HG03095 (cell line): ENCODE data around the gene PSMG3.
"Not testable (repeated sequence)": the region's sequence is repeated elsewhere in the genome, so short reads cannot be mapped to it uniquely, and the experiment has no call there.

Experiments
- ATAC-seq: cut with Tn5 transposase; IDR thresholded peaks from one replicate; pipeline ENCODE4 v1.9.1; 2021; ENCODE audit warnings: moderate library complexity; ENCODE audit not compliant: unreplicated experiment

PSMG3 gene

DNA sequence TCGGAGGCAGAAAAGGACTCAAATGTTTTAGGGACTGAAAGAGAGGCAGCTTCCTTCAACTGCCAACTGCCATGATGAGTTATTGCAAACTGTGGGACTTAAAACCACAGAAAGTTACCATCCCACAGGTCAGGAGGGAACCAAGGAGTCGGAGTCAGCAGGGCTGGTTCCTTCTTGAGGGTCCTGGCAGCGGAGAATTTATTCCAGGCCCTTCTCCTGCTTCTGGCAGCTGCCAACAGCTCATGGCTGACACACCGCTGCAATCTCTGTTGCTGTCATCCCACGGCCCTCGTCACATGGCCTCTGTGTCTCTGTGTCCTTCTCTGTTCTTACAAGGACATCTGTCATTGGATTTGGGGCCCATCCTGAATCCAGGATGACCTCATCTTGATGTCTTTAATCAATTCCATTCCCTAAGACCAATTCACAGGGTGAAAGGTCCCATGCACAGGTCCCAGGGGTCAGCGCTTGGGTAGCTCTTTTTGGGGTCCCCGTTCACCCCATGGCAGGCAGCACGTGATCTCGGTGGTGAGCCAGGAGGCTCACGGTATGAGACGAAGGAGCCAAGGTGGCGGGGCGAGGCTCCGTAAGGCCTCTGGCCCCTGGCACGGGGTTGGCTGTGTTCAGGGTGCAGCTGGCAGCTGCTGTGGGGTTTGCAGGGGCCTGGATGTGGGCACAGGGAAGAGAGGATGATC lies 27.4 kb upstream of the PSMG3 start:
- ATAC-seq: no peak

DNA sequence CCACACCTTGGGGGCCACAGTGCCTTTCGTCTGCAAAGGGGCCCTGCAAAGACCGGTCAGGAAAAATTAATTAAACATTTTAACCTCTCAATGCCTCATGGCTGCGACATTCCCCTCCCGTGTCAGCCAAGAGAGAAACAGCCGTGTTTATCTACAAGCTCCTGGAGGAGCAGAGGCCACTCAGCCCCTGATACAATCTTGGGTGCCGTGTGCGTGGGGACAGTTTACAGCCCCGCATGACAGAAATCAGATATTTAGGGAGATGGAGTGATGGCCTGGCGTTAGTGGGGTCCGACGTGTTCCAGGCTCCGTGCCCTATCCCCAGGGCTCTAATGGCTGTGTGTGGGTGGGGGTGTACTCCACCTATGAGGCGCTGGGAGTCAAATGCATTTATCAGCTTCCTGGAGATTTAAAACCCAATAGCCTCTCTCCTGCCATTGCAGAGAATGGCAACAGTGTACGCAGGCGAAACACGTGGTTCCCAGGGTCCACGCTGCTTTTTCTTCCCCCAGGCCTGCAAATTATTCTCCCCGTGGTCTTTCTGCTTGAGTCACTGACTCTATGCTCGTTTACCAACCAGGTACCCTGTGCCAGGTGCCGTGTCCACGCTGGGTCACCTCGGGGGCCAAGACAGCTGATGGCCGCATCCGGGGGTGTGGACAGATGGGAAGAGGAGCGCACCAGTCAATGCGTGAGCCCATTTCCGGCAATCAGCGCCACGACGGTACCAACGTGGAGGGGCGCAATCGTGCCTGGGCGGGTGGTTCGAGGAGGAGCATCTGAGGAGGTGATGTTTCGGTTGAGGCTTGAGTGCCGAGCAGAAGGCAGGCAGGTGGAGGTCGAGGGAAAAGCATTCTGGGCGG lies 26.6 kb upstream of the PSMG3 start:
- ATAC-seq: no peak

DNA sequence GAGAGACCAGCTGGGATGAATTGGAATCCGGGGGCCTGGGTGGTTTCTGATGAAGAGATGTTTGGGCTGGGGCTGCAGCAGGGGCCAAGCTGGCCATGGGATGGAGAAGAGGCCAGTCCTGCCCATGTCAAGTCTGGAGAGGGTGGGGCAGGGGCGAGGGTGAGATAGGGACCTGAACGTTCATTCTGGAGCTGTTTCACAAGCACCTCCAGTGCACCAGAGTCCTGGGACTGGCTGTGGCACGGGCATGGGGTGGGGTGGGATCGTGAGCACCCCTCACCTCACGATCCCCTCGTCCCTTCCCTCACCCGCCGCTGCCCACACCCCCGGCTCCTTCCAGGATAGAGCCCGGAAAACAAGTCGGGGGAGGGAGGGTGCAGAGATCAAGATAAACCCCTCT lies 25.8 kb upstream of the PSMG3 start:
- no peak for ATAC-seq

GRCh38 chr7:1595027-1595426 lies 25.2 kb upstream of the PSMG3 start:
- no peak for ATAC-seq

GRCh38 chr7:1593904-1594421 lies 24.1 kb upstream of the PSMG3 start:
- no peak for ATAC-seq

- ATAC-seq: no peak
Observed at GRCh38 chr7:1593091-1593866, 23.4 kb upstream of the PSMG3 start.

GRCh38 chr7:1592299-1592871 lies 22.6 kb upstream of the PSMG3 start:
- ATAC-seq: no peak

- ATAC-seq: no peak
Observed at GRCh38 chr7:1591876-1592275, 22.0 kb upstream of the PSMG3 start.

DNA sequence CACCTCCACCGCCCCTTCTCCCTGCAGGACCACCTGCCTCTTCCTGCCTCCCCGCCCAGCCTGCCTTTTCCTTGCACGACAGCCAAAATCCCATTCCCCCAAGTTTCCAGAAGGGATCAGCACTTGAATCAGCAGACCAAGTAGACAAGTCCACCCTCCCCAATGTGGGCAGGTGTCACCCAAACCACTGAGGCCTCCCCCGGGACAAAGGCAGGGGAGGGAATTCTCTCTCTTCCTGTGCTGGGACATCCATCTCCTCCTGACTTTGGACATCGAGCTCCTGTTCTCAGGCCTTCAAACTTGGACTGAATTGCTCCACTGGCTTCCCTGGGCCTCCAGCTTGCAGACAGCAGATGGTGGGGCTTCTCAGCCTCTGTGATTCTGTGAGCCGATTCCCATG lies 21.6 kb upstream of the PSMG3 start:
- no peak for ATAC-seq

- no peak for ATAC-seq
Observed at GRCh38 chr7:1590887-1591286, 21.1 kb upstream of the PSMG3 start.

DNA sequence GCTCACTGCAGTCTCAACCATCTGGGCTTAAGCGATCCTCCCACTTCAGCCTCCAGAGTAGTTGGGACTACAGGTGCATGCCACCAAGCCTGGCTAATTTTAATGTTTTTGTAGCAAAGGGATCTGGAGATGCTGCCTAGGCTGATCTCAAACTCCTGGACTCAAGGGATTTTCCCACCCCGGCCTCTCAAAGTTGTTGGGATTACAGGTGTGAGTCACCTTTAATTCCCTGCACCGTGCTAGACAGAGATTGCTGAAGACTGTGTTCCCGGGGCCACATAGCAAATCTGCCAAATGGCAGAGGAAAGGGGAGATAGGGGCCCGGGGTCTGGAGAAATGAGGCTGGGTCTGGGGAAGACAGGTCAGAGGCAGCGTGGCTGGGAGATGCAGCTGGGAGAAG lies 20.6 kb upstream of the PSMG3 start:
- no peak for ATAC-seq

DNA sequence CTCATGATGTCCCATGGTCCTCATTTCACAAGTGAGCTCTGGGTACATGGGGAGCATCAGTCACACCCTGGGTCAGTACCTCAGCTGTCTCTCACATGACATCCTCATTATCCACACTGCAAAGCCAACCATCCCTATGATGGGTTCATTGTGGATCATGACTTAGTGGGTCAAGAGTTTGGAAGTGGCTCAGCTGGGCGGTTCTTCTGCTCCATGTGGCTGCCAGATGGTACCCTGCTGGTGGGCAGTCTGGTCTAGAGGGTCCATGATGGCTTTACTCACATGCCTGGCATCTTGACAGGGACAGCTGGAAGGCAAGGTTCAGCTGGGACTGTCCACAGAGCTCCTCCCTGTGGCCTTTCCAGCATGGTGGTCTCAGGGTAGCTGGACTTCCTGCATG lies 19.1 kb upstream of the PSMG3 start:
- no peak for ATAC-seq

DNA sequence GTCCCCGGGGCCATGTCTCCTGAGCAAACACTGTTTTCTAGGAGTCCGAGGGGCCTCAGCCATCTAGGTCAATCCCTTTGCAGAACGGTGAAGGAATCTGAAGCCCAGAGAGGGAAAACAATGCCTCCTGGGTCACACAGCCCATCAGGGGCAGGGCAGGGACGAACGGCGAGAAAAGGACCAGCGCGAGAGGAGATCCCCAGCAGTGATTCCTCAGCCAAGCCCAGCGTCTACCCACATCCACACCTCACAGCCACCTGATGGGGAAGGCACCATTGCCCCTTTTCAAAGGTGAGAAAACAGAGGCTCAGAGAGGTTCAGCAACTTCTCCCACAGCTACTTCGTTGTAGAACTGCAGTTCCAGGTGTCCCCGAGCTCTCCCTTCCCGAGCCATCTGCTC lies 17.9 kb upstream of the PSMG3 start:
- no peak for ATAC-seq

- ATAC-seq: no peak
Observed at GRCh38 chr7:1586827-1587705, 17.2 kb upstream of the PSMG3 start.

- ATAC-seq: no peak
Observed at GRCh38 chr7:1586126-1586826, 16.4 kb upstream of the PSMG3 start.

- no peak for ATAC-seq
Observed at GRCh38 chr7:1585142-1585981, 15.5 kb upstream of the PSMG3 start.

DNA sequence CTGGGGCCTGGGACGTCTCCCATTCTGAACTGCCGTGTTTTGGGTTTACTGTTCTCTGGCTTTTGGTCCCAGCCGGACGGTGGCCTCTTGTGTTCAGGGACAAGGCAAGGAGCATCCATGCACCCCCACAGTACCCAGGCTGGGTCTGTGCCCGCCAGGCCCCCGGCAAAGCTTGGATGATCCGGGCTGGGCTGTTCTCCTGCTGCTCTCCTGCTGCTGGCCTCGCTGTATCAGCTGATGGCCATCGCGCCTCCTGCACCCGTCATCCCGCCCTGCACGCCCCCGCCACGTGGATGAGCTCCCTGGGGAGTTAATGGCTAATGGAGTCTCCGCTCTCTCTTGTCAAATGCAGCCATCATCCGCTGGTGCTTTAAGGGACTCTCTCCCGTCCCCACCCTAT lies 14.9 kb upstream of the PSMG3 start:
- no peak for ATAC-seq

- not testable (repeated sequence) for ATAC-seq
Observed at GRCh38 chr7:1583241-1583930, 13.6 kb upstream of the PSMG3 start.
